Measurements from ENCODE around the gene ANKRD61.
"Not testable (repeated sequence)": the region's sequence is repeated elsewhere in the genome, so short reads cannot be mapped to it uniquely, and the experiment has no call there.

The ANKRD61 gene

GRCh38 chr7:6032167-6032566 lies 991 bp downstream of the ANKRD61 start:
- no peak for DNase-seq

GRCh38 chr7:6032641-6033040 lies 1.5 kb downstream of the ANKRD61 start:
- DNase-seq, result no peak

- no peak for DNase-seq
These were observed 4.0 kb downstream of the ANKRD61 start for GRCh38 chr7:6035165-6035564.

- no peak for DNase-seq
These were observed 4.5 kb downstream of the ANKRD61 start for GRCh38 chr7:6035686-6036085.

- no peak for DNase-seq
These were observed 18.6 kb downstream of the ANKRD61 start for GRCh38 chr7:6049780-6050179.

- DNase-seq, result not testable (repeated sequence)
These were observed 20.0 kb downstream of the ANKRD61 start for GRCh38 chr7:6051185-6051584.

- DNase-seq, result no peak
These were observed 25.4 kb downstream of the ANKRD61 start for GRCh38 chr7:6056616-6057015.

- DNase-seq, result no peak
These were observed 26.3 kb downstream of the ANKRD61 start for GRCh38 chr7:6057316-6058129.

GRCh38 chr7:6059941-6060340 lies 28.8 kb downstream of the ANKRD61 start:
- not testable (repeated sequence) for DNase-seq

GRCh38 chr7:6071406-6071805 lies 40.2 kb downstream of the ANKRD61 start:
- no peak for DNase-seq

GRCh38 chr7:6074612-6075380 lies 43.6 kb downstream of the ANKRD61 start:
- DNase-seq, result no peak

- DNase-seq, result no peak
These were observed 47.4 kb downstream of the ANKRD61 start for GRCh38 chr7:6078548-6078947.

- DNase-seq, result not testable (repeated sequence)
These were observed 51.9 kb downstream of the ANKRD61 start for GRCh38 chr7:6083047-6083446.
